ENCODE results near the gene VPS26C.

GRCh38 chr21:37248298-37248697, 18.8 kb downstream of the VPS26C start:
- TF ChIP-seq, protein P1, sequence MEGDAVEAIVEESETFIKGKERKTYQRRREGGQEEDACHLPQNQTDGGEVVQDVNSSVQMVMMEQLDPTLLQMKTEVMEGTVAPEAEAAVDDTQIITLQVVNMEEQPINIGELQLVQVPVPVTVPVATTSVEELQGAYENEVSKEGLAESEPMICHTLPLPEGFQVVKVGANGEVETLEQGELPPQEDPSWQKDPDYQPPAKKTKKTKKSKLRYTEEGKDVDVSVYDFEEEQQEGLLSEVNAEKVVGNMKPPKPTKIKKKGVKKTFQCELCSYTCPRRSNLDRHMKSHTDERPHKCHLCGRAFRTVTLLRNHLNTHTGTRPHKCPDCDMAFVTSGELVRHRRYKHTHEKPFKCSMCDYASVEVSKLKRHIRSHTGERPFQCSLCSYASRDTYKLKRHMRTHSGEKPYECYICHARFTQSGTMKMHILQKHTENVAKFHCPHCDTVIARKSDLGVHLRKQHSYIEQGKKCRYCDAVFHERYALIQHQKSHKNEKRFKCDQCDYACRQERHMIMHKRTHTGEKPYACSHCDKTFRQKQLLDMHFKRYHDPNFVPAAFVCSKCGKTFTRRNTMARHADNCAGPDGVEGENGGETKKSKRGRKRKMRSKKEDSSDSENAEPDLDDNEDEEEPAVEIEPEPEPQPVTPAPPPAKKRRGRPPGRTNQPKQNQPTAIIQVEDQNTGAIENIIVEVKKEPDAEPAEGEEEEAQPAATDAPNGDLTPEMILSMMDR (IDR thresholded peaks at IDR 0.05; ENCODE audit: borderline replicate concordance, extremely low read depth, low read length, poor library complexity, severe bottlenecking) = no peak
- no peak for TF ChIP-seq EZH2 (IDR thresholded peaks at IDR 0.05; ENCODE audit: borderline replicate concordance, low read depth, low read length, severe bottlenecking)
